ENCODE data around the gene MADD.
"Not testable (repeated sequence)": the region's sequence is repeated elsewhere in the genome, so short reads cannot be mapped to it uniquely, and the experiment has no call there.

Gene MADD

DNA sequence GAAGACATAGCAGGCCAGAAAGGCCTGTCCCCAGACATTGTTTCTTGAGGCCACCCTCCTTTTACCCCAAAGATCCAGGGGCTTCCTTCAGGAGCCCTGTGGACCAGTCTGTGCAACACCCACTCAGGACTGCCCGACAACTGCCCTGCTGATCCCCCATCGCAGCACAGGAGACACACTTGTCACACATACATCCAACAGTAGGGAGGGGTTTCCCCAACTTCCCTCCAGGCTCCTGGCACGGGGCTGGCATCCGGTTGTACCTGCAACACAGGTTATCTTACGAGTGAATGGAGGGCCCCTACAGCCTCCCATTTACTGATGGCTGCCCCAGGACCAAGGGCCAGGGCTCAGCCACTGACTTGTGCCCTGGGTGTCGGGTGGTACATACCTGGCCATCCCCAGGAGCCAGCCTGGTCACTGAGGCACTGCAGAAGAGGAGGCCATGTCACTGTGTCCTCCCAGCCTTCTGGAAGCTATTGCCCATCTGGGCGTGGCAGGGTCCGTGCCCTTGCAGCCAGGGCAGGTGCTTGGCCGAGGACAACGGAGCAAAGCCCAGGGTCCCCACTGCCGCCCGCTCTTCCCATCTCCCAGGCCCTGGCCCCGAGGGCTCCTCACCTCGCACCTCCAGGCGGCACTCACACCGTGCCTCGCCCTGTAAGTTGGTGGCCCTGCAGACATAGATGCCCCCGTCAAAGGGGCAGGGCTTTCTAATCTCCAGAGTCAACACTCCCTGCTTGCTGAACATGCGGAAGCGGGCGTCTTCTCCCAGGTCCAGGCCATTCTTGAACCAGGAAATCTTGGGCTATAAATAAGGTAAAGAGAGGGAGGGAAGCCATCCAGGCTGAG, 61.7 kb downstream of the MADD start:
- Mint-ChIP-seq H3K36me3 (ENCODE audit: low read depth) (peaks cover 5% of the 10 kb centered on the region), H3K27ac (no peak overlapping the region), H3K4me3 (no peak overlapping the region), H3K4me1 (ENCODE audit: low read depth) (no peaks in the 10 kb centered on the region), H3K9me3 (no peaks in the 10 kb centered on the region), H3K27me3 (no peaks in the 10 kb centered on the region)

GRCh38 chr11:47332303-47332711, 62.4 kb downstream of the MADD start:
- H3K9me3 Mint-ChIP-seq = no peaks in the 10 kb centered on the region
- H3K4me1 Mint-ChIP-seq (ENCODE audit: low read depth) = no peaks in the 10 kb centered on the region
- H3K27me3 Mint-ChIP-seq = no peaks in the 10 kb centered on the region
- no peak overlapping the region for H3K4me3 Mint-ChIP-seq
- no peak overlapping the region for H3K27ac Mint-ChIP-seq
- peaks cover 4% of the 10 kb centered on the region for H3K36me3 Mint-ChIP-seq (ENCODE audit: low read depth)

DNA sequence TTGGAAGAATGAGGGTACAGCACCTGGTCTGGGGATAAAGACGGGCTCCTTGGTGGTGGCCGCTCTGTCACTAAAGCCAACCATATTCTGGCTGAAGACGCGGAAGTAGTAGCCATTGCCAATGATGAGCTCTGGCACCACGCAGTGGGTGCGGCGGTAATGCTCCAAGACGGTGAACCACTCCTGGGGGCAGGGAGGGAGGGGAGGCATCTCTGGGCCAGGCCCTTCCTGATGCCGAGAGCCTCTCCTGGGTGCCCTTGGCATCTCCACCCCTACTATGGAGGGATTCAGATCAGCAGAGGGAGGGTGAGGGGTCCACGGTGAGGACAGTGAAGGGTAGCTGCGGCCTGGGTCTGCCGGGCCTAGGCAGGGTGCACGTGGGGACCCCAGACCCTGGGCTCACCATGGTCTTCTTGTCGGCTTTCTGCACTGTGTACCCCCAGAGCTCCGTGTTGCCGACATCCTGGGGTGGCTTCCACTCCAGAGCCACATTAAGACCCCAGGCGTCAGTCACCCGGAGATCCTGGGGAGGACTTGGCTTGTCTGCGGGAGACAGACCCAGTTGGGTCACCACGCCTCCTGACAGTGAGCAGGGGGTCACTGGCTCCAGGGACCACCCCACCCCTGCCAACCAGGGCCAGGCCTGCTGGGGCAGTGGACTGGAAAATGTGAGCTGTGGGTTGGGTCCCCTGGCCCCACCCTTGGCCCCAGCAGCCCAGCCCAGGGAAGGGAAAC, 63.0 kb downstream of the MADD start:
- Mint-ChIP-seq H3K9me3 (no peaks in the 10 kb centered on the region), H3K27ac (no peak overlapping the region)

DNA sequence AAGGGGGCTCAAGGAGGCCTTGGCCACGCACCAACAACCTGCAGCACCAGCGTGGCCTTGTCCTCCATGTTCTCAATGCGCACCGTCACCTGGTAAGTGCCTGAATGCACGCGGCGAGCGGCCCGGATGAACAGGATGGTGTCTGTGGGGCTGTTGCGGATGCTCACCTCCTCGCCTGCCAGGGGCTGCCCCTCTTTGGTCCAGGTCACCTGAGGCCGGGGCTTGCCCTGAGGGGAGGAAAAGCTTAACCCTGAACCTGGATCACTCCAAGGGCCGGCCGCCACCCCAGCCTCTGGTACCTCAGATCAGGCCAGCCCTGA, 63.6 kb downstream of the MADD start:
- no peaks in the 10 kb centered on the region for H3K9me3 Mint-ChIP-seq

More for the DNA sequence above, 63.0 kb downstream of the MADD start:
- no peaks in the 10 kb centered on the region for H3K27me3 Mint-ChIP-seq
- peaks cover 4% of the 10 kb centered on the region for H3K36me3 Mint-ChIP-seq (ENCODE audit: low read depth)
- H3K4me3 Mint-ChIP-seq = no peak overlapping the region
- no peaks in the 10 kb centered on the region for H3K4me1 Mint-ChIP-seq (ENCODE audit: low read depth)

DNA sequence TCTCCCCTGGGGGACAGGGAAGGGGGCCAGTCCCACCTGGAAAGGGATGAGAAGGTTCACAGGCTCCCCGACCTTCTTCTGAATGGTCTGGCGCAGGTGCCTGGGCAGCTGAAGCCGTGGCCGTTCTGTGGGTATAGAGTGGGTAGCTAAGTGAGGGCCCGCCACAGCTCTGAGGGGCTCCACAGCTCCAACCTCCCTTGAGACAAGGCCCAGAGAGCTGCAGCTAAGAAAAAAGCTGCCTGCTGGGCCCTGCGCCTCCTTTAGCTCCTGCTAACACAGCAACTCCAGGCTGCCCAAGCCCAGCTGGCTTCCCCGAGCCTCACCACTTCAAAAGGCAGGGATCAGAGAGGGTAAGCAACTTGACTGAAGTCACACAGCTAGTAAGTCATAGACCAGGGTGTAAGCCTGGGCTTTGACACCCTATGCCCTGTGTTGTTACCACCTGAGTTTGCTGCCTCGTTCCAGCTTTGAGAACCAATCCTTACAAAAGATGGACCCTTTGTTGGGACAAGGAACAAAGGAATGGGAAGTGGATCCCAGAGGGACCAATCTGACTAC, 64.0 kb downstream of the MADD start:
- Mint-ChIP-seq H3K27ac (no peak overlapping the region), H3K9me3 (no peaks in the 10 kb centered on the region), H3K4me3 (no peak overlapping the region), H3K4me1 (ENCODE audit: low read depth) (no peaks in the 10 kb centered on the region), H3K36me3 (ENCODE audit: low read depth) (no peaks in the 10 kb centered on the region), H3K27me3 (no peaks in the 10 kb centered on the region)

More for the DNA sequence above, 63.6 kb downstream of the MADD start:
- H3K27me3 Mint-ChIP-seq = no peaks in the 10 kb centered on the region
- no peaks in the 10 kb centered on the region for H3K4me1 Mint-ChIP-seq (ENCODE audit: low read depth)
- H3K4me3 Mint-ChIP-seq = no peak overlapping the region
- H3K36me3 Mint-ChIP-seq (ENCODE audit: low read depth) = peaks cover 3% of the 10 kb centered on the region
- no peak overlapping the region for H3K27ac Mint-ChIP-seq

DNA sequence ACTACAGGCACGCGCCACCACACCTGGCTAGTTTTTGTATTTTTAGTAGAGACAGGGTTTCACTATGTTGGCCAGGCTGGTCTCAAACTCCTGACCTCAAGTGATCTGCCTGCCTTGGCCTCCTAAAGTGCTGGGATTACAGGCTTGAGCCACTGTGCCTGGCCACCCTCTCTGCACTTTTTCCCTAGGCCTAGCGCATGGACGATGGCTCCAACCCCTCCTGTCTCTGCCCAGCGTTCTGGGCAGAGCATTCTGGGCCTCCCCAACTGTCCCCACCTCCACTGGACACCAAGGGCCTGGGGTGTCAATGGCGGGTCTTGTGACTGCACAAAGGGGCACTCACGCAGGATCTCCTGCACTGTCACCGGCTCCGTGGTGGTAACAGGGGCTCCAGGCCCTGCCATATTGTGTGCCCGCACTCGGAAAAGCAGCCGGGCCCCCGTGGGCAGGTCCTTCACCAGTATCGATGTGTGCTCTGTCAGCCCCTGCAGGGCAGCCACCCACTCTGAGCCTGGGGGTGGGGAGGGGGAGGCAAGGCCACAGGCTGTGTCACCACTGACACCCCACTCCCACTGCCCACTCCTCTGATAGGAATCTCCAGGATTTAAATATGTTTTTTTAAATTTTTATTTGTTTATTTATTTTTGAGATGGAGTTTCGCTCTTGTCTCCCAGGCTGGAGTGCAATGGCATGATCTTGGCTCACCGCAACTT, 64.9 kb downstream of the MADD start:
- H3K27me3 Mint-ChIP-seq; H3K4me3 Mint-ChIP-seq; H3K9me3 Mint-ChIP-seq; H3K27ac Mint-ChIP-seq; H3K4me1 Mint-ChIP-seq (ENCODE audit: low read depth); H3K36me3 Mint-ChIP-seq (ENCODE audit: low read depth): not testable (repeated sequence)

DNA sequence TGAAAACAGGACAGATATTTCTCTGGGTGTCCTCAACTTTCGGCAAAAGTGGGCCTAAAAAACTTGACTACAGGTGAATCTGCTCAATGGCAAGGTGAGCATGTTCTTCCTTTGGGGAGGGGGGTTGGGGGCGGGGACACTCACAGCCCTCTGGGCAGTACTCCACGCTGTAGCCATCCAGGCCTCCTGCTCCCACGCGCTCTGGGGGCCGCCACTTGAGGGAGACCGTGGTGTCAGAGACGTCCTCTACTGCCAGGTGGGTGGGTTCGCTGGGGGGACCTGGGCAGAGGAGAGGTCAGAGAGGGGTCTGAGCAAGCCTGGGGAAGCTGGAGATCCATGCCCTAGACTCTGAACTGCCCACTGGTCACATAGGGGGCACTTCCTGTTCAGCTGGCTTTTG, 65.8 kb downstream of the MADD start:
- no peak overlapping the region for H3K4me3 Mint-ChIP-seq
- no peaks in the 10 kb centered on the region for H3K9me3 Mint-ChIP-seq
- H3K4me1 Mint-ChIP-seq (ENCODE audit: low read depth) = no peaks in the 10 kb centered on the region
- H3K27me3 Mint-ChIP-seq = no peaks in the 10 kb centered on the region
- no peaks in the 10 kb centered on the region for H3K36me3 Mint-ChIP-seq (ENCODE audit: low read depth)
- no peak overlapping the region for H3K27ac Mint-ChIP-seq

DNA sequence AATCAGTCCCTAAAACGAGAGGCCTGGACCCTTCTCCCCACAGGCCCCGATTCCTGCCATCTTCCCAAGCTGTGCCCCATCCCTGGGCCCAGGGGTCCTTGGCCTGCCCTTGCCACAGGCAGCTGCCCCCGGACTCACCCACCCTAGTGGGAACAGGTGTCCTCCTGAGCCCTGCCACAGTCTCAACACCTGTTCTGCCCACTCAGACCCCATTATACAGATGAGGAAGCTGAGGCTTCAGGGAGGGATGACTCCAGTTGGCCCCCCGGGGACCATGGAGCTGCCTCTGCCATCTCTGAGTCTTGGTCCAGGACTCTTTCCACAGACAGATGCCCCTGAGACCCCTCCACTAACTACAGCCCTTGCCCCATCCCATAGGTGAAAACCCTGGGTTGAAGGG, 66.7 kb downstream of the MADD start:
- Mint-ChIP-seq H3K27me3 (no peaks in the 10 kb centered on the region), H3K27ac (no peak overlapping the region), H3K4me3 (no peak overlapping the region), H3K9me3 (no peaks in the 10 kb centered on the region), H3K4me1 (ENCODE audit: low read depth) (no peaks in the 10 kb centered on the region), H3K36me3 (ENCODE audit: low read depth) (no peaks in the 10 kb centered on the region)

DNA sequence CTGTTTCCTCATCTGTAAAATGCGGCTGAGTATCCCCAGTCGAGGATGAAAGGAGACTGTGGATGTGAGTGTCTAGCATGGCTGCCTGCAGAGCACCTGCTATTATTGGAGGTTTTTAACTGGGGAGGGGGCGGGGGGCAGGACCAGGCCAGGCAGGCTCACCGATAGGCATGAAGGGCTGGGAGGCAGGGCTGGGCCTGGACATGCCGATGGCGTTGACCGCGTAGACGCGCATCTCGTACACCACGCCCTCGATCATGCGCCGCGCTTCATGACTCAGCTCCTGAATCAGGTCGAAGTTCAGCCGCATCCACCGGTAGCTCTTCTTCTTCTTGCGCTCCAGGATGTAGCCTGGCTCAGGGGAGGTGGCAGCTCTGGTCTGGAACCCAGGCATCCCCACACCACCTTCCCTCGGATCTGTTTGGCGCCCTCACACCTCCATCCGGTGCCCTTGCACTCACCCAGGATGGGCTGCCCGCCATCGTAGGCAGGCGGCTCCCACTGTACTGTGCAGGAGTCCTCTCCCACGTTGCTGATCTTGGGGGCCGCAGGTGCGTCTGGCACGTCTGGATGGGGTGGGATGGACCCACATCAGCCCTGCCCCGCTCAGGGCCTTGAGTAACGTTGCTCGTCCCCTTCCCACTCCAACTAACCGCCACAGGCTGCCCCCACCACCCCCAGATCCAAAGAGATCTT, 67.4 kb downstream of the MADD start:
- H3K9me3 Mint-ChIP-seq = no peaks in the 10 kb centered on the region
- no peaks in the 10 kb centered on the region for H3K27me3 Mint-ChIP-seq
- H3K4me3 Mint-ChIP-seq = no peak overlapping the region
- H3K36me3 Mint-ChIP-seq (ENCODE audit: low read depth) = no peaks in the 10 kb centered on the region
- no peak overlapping the region for H3K27ac Mint-ChIP-seq
- no peaks in the 10 kb centered on the region for H3K4me1 Mint-ChIP-seq (ENCODE audit: low read depth)

DNA sequence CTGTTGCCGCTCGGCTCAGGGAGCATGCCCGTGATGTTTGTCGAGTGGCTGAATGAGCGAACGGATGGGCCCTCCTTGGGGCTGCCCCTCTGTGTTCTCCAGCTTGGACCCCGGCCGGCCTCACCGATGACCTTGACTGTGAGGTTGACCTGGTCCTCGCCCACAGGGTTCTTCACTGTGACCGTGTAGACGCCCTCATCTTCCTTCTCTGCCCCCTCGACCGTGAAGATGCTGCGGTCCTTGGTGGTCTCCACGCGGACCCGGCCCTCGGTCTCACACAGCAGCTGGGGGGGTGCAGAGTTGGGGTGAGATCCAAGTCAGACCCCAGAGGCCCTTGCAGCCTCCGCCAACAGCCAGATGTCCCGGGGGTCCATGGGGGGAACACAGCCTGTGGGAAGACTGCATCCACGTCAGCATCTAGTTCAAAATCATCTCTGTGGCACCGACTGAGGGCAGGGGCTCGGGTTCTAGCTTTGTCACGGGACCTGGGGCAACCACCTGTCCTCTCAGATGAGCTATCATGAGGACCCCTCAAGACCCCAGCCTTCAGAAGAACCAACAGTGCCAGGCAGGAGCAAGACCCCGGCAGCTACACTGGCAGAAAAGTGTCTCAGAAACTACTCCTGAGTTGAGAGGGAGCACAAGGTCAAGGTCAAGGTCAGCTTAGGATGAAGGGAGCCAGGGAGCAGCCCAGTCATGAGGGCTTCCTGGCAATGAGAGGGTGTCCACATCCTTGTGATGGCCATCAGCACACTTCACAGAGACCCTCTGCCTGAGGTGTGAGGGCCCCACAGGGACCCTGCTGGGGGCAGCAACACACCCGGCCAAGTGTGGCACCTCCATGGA, 68.7 kb downstream of the MADD start:
- Mint-ChIP-seq H3K27ac (no peak overlapping the region), H3K36me3 (ENCODE audit: low read depth) (no peaks in the 10 kb centered on the region), H3K9me3 (no peaks in the 10 kb centered on the region), H3K4me3 (no peak overlapping the region), H3K27me3 (no peaks in the 10 kb centered on the region), H3K4me1 (ENCODE audit: low read depth) (no peaks in the 10 kb centered on the region)

DNA sequence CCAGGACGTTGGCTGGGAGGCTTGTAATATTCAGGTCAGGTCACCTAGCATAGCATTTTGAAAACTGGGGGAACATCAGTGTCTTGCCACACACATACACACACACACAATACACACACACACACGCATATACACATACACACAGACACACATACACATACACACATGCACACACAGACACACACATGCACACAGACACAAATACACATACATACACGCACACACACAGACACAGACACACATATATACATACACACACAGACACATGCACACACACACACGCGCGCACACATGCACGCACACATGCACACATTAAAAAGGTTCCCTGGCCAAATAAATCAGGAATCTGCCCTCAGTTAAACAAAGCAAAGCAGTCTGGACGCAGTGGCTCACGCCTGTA, 70.1 kb downstream of the MADD start:
- no peaks in the 10 kb centered on the region for H3K9me3 Mint-ChIP-seq
- H3K36me3 Mint-ChIP-seq (ENCODE audit: low read depth) = no peaks in the 10 kb centered on the region
- peak overlapping the region; percentile 16 for H3K27ac Mint-ChIP-seq
- H3K27me3 Mint-ChIP-seq = no peaks in the 10 kb centered on the region
- H3K4me1 Mint-ChIP-seq (ENCODE audit: low read depth) = no peaks in the 10 kb centered on the region
- no peak overlapping the region for H3K4me3 Mint-ChIP-seq

DNA sequence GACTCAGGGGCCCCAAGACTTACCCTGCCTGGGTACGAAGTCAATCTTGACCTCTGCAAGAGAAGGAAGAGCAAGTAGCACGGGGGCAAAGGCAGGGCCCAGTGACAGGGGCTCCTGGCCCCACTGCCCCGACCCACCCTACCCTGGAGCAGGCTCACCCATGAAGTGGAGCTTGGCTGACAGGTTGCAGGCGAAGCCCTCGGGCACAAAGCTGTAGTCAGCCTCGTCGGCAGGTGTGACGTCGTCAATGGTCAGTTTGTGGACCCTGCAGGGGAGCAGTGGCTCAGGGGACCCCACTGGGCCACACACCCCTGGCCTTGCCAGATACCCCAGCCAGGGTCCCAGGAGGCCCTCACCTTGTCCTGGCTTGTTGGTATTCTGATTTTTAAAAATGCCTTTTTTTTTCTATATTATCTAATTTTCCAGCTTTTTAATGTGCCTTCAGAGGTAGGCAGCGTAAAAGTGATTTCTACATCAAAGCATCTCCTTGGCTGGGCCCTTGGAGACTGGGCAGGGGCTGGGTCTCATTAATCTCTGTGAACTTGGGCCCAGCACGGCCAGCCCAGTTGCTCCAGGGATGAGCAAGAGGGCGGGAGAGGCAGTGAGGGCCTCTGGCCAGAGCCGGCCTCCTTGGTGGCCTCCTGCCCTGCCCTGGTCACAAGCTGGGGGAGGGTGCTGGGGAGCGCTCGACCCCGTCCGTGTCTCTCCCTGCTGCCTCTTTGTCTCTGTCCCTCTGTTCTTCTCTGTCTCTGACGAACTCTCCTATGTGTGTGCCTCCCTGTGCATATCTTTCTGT, 71.2 kb downstream of the MADD start:
- H3K9me3 Mint-ChIP-seq = no peaks in the 10 kb centered on the region
- no peak overlapping the region for H3K4me3 Mint-ChIP-seq
- H3K27ac Mint-ChIP-seq = no peak overlapping the region
- no peaks in the 10 kb centered on the region for H3K27me3 Mint-ChIP-seq
- no peaks in the 10 kb centered on the region for H3K36me3 Mint-ChIP-seq (ENCODE audit: low read depth)
- H3K4me1 Mint-ChIP-seq (ENCODE audit: low read depth) = no peaks in the 10 kb centered on the region

DNA sequence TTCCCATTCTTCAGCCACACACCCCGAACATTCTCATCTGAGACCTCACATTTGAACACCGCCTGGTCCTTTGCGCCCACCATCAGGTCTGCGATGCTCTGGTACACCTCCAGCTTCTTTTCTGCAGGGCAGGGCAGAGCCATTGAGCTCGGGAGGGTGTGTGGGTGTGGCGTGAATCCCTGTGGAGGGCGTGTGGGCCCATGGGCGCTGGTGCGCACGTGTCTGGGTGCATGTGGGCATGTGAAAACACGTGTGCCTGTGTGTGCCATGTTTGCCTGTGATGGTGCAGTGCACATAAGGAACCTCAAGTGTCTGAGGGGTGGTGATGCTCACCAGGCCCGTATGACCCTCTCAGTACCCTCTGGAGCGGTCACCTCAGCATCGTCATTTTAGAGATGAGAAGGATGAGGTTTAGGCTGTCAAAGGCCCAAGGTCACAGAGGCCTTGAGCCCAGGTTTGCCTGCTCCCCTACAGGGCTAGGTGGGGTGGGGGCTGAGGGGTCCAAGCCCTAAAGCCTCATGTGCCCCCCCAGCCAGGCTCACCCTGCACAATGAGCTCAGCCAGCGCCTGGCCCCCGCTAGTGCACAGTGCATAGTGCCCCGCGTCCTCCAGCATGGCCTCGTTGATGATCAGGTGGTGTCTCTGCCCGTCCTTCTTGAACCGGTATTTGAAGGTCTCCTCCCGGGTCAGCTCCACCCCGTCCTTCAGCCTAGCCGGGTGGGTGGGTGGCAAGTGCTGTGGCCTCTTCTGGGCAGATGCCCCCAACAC, 72.3 kb downstream of the MADD start:
- Mint-ChIP-seq H3K4me1 (ENCODE audit: low read depth) (no peaks in the 10 kb centered on the region), H3K36me3 (ENCODE audit: low read depth) (no peaks in the 10 kb centered on the region), H3K4me3 (no peak overlapping the region), H3K27me3 (no peaks in the 10 kb centered on the region), H3K9me3 (no peaks in the 10 kb centered on the region), H3K27ac (no peak overlapping the region)

Data from stimulated activated naive CD8-positive, alpha-beta T cell treated with anti-CD3 and anti-CD28 coated beads, Interleukin-15, Interleukin-2, amounts not matched to agents 100 ng/mL and 50 ng/mL, for 24 hours (primary cell).